ENCODE data around the gene ST3GAL3.
A peak's percentile ranks its signal among the peaks of the same experiment; 100 is the strongest.

ST3GAL3 gene

GRCh38 chr1:43930168-43930948, 223.0 kb downstream of the ST3GAL3 start:
- DNase-seq: peak; percentile 37 to 41

GRCh38 chr1:43930949-43931275, 223.6 kb downstream of the ST3GAL3 start:
- DNase-seq: no peak

- no peak for DNase-seq
Observed at GRCh38 chr1:43931711-43932660, 224.7 kb downstream of the ST3GAL3 start.

GRCh38 chr1:43932786-43933385, 225.6 kb downstream of the ST3GAL3 start:
- peak; percentile 33 to 43 for DNase-seq

GRCh38 chr1:43933386-43934100, 226.2 kb downstream of the ST3GAL3 start, which contains the start of gene ARTN:
ARTN (plus strand) TSS chr1:43933801; CDS start chr1:43935657, 1,856 bp downstream.
- no peak for DNase-seq

- DNase-seq: peak; percentile 77 to 80
Observed at GRCh38 chr1:43934101-43934985, 227.0 kb downstream of the ST3GAL3 start.

- DNase-seq: no peak
Observed at GRCh38 chr1:43934986-43935324, 227.6 kb downstream of the ST3GAL3 start.

- DNase-seq: no peak
Observed at GRCh38 chr1:43935711-43936427, 228.5 kb downstream of the ST3GAL3 start.

- DNase-seq: no peak
Observed at GRCh38 chr1:43936431-43937151, 229.3 kb downstream of the ST3GAL3 start.

- DNase-seq: no peak
Observed at GRCh38 chr1:43937179-43937865, 230.0 kb downstream of the ST3GAL3 start.

GRCh38 chr1:43938383-43938782, 231.0 kb downstream of the ST3GAL3 start:
- DNase-seq: no peak

GRCh38 chr1:43938892-43939587, 231.7 kb downstream of the ST3GAL3 start:
- no peak for DNase-seq

GRCh38 chr1:43942411-43942810, 235.1 kb downstream of the ST3GAL3 start:
- no peak for DNase-seq

- no peak for DNase-seq
Observed at GRCh38 chr1:43944860-43945259, 237.5 kb downstream of the ST3GAL3 start.

- DNase-seq: no peak
Observed at GRCh38 chr1:43945674-43946235, 238.4 kb downstream of the ST3GAL3 start.

GRCh38 chr1:43946236-43947060, 239.1 kb downstream of the ST3GAL3 start, which contains the start of gene IPO13:
IPO13 (plus strand) TSS chr1:43946950; CDS start chr1:43947601, 651 bp downstream.
- DNase-seq: peak; percentile 96 to 98

GRCh38 chr1:43947061-43947873, 239.9 kb downstream of the ST3GAL3 start:
- DNase-seq: no peak
